GM21390 (cell line): ENCODE data around the gene ACADM.
"Not testable (repeated sequence)": the region's sequence is repeated elsewhere in the genome, so short reads cannot be mapped to it uniquely, and the experiment has no call there.

Source experiments
- ATAC-seq: cut with Tn5 transposase; IDR thresholded peaks from one replicate; pipeline ENCODE4 v1.9.1; 2021; ENCODE audit not compliant: unreplicated experiment

The ACADM gene

GRCh38 chr1:75791022-75791421, 66.5 kb downstream of the ACADM start:
- no peak for ATAC-seq

- no peak for ATAC-seq
These were observed 67.6 kb downstream of the ACADM start for GRCh38 chr1:75792091-75792490.

GRCh38 chr1:75794382-75794781, 69.9 kb downstream of the ACADM start:
- no peak for ATAC-seq

- ATAC-seq = no peak
These were observed 71.2 kb downstream of the ACADM start for GRCh38 chr1:75795703-75796193.

- ATAC-seq = no peak
These were observed 72.1 kb downstream of the ACADM start, which contains the start of gene MSH4 for GRCh38 chr1:75796376-75797272. Gene MSH4, plus strand, starts transcription at chr1:75796882. Its CDS starts 104 bp downstream, at chr1:75796986.

GRCh38 chr1:75797273-75797588, 72.7 kb downstream of the ACADM start:
- ATAC-seq = no peak

- no peak for ATAC-seq
These were observed 73.2 kb downstream of the ACADM start for GRCh38 chr1:75797606-75798216.

GRCh38 chr1:75801480-75801879, 77.0 kb downstream of the ACADM start:
- not testable (repeated sequence) for ATAC-seq

- no peak for ATAC-seq
These were observed 84.4 kb downstream of the ACADM start for GRCh38 chr1:75808921-75809320.

- ATAC-seq = not testable (repeated sequence)
These were observed 85.6 kb downstream of the ACADM start for GRCh38 chr1:75810113-75810512.

- ATAC-seq = no peak
These were observed 86.9 kb downstream of the ACADM start for GRCh38 chr1:75811211-75811981.

- no peak for ATAC-seq
These were observed 87.6 kb downstream of the ACADM start for GRCh38 chr1:75812065-75812464.
